GF-D8 (cell line): ENCODE results near the gene SERPINI1.
A peak's percentile ranks its signal among the peaks of the same experiment; 100 is the strongest.

Source experiments
- DNase-seq: peaks from one replicate; lab custom pipeline; 2025; lab: John Stamatoyannopoulos, UW

Gene SERPINI1

GRCh38 chr3:167851171-167851570 is 115.7 kb downstream of the SERPINI1 start:
- no peak for DNase-seq

- DNase-seq, result no peak
Measured at GRCh38 chr3:167851749-167852148, 116.2 kb downstream of the SERPINI1 start.

- no peak for DNase-seq
Measured at GRCh38 chr3:167852216-167852615, 116.7 kb downstream of the SERPINI1 start.

GRCh38 chr3:167854063-167854462 is 118.5 kb downstream of the SERPINI1 start:
- no peak for DNase-seq

GRCh38 chr3:167854846-167855245 is 119.3 kb downstream of the SERPINI1 start:
- no peak for DNase-seq

GRCh38 chr3:167855306-167855705 is 119.8 kb downstream of the SERPINI1 start:
- no peak for DNase-seq

GRCh38 chr3:167858865-167859264 is 123.3 kb downstream of the SERPINI1 start:
- DNase-seq, result no peak

GRCh38 chr3:167859610-167860009 is 124.1 kb downstream of the SERPINI1 start:
- DNase-seq, result no peak

GRCh38 chr3:167861649-167862048 is 126.1 kb downstream of the SERPINI1 start:
- peak; percentile 59 for DNase-seq

- peak; percentile 5 for DNase-seq
Measured at GRCh38 chr3:167862104-167862730, 126.7 kb downstream of the SERPINI1 start.

- no peak for DNase-seq
Measured at GRCh38 chr3:167863811-167864551, 128.5 kb downstream of the SERPINI1 start.

- DNase-seq, result no peak
Measured at GRCh38 chr3:167864552-167864874, 129.0 kb downstream of the SERPINI1 start.

- DNase-seq, result peak; percentile 24
Measured at GRCh38 chr3:167866331-167866730, 130.8 kb downstream of the SERPINI1 start.

- no peak for DNase-seq
Measured at GRCh38 chr3:167867981-167868380, 132.5 kb downstream of the SERPINI1 start.

- no peak for DNase-seq
Measured at GRCh38 chr3:167870181-167870580, 134.7 kb downstream of the SERPINI1 start.

- no peak for DNase-seq
Measured at GRCh38 chr3:167870759-167871158, 135.2 kb downstream of the SERPINI1 start.

- DNase-seq, result no peak
Measured at GRCh38 chr3:167872032-167872431, 136.5 kb downstream of the SERPINI1 start.

GRCh38 chr3:167872941-167873340 is 137.4 kb downstream of the SERPINI1 start:
- DNase-seq, result no peak

- DNase-seq, result no peak
Measured at GRCh38 chr3:167874671-167875372, 139.3 kb downstream of the SERPINI1 start.
